ENCODE data around the gene PDZRN3. TPM values are rescaled to one million over a fixed set of nuclear protein-coding genes. Genes with fewer than 3 reads are reported as not detected.

PDZRN3 gene
- total RNA-seq, 2 donors from 2014 or later: 14.2 to 26.4 TPM

- DNase-seq (no peak), ATAC-seq (no peak)
- intact Hi-C loops (cut with DNase I, micrococcal nuclease): no loop called here
These were observed 205.4 kb downstream of the PDZRN3 start for GRCh38 chr3:73419179-73419803.

- DNase-seq (no peak), ATAC-seq (no peak)
- intact Hi-C loops (cut with DNase I, micrococcal nuclease): no loop called here
These were observed 206.1 kb downstream of the PDZRN3 start for GRCh38 chr3:73418681-73419080.

- no peak for ATAC-seq
- no peak for DNase-seq
- intact Hi-C loops (cut with DNase I, micrococcal nuclease): no loop called here
These were observed 209.6 kb downstream of the PDZRN3 start for GRCh38 chr3:73415118-73415517.

GRCh38 chr3:73413619-73414018 is 211.1 kb downstream of the PDZRN3 start:
- intact Hi-C loops (cut with DNase I, micrococcal nuclease): no loop called here
- DNase-seq (no peak), ATAC-seq (no peak)

- no peak for DNase-seq
- intact Hi-C loops (cut with DNase I, micrococcal nuclease): no loop called here
- peak; percentile 97 for ATAC-seq
These were observed 212.7 kb downstream of the PDZRN3 start for GRCh38 chr3:73411993-73412392.

GRCh38 chr3:73411545-73411944 is 213.2 kb downstream of the PDZRN3 start:
- intact Hi-C loops (cut with DNase I, micrococcal nuclease): no loop called here
- DNase-seq (peak in 1 of 2 donors; percentile 14), ATAC-seq (peak; percentile 74)

GRCh38 chr3:73409138-73409763 is 215.5 kb downstream of the PDZRN3 start:
- intact Hi-C loops (cut with DNase I, micrococcal nuclease): no loop called here
- no peak for DNase-seq
- no peak for ATAC-seq

GRCh38 chr3:73408634-73409033 is 216.1 kb downstream of the PDZRN3 start:
- ATAC-seq (no peak), DNase-seq (no peak)
- intact Hi-C loops (cut with DNase I, micrococcal nuclease): no loop called here

- DNase-seq: no peak
- ATAC-seq: no peak
- intact Hi-C loops (cut with DNase I, micrococcal nuclease): no loop called here
These were observed 217.2 kb downstream of the PDZRN3 start for GRCh38 chr3:73407577-73407976.

- intact Hi-C loops (cut with DNase I, micrococcal nuclease): no loop called here
- ATAC-seq: no peak
- no peak for DNase-seq
These were observed 218.9 kb downstream of the PDZRN3 start for GRCh38 chr3:73405853-73406252.

- DNase-seq (no peak), ATAC-seq (no peak)
- intact Hi-C loops (cut with DNase I, micrococcal nuclease): no loop called here
These were observed 219.7 kb downstream of the PDZRN3 start for GRCh38 chr3:73405000-73405399.

- ATAC-seq: no peak
- DNase-seq: no peak
- intact Hi-C loops (cut with DNase I, micrococcal nuclease): no loop called here
These were observed 220.3 kb downstream of the PDZRN3 start for GRCh38 chr3:73404435-73404834.

GRCh38 chr3:73403444-73403843 is 221.3 kb downstream of the PDZRN3 start:
- DNase-seq (no peak), ATAC-seq (no peak)
- intact Hi-C loops (cut with DNase I, micrococcal nuclease): no loop called here

GRCh38 chr3:73401616-73402279 is 223.0 kb downstream of the PDZRN3 start:
- intact Hi-C loops (cut with DNase I, micrococcal nuclease): no loop called here
- peak in 1 of 2 donors; percentile 55 for DNase-seq
- ATAC-seq: no peak

GRCh38 chr3:73401059-73401458 is 223.7 kb downstream of the PDZRN3 start:
- ATAC-seq: peak; percentile 36
- intact Hi-C loops (cut with DNase I, micrococcal nuclease): no loop called here
- no peak for DNase-seq

- DNase-seq (no peak), ATAC-seq (no peak)
- intact Hi-C loops (cut with DNase I, micrococcal nuclease): no loop called here
These were observed 225.0 kb downstream of the PDZRN3 start for GRCh38 chr3:73399666-73400253.

- ATAC-seq (no peak), DNase-seq (no peak)
- intact Hi-C loops (cut with DNase I, micrococcal nuclease): no loop called here
These were observed 225.6 kb downstream of the PDZRN3 start for GRCh38 chr3:73399106-73399505.

GRCh38 chr3:73398084-73398483 is 226.7 kb downstream of the PDZRN3 start:
- ATAC-seq: no peak
- no peak for DNase-seq
- intact Hi-C loops (cut with DNase I, micrococcal nuclease): no loop called here

- DNase-seq (no peak), ATAC-seq (no peak)
- intact Hi-C loops (cut with DNase I, micrococcal nuclease): no loop called here
These were observed 230.5 kb downstream of the PDZRN3 start for GRCh38 chr3:73394240-73394639.

GRCh38 chr3:73393005-73393404 is 231.7 kb downstream of the PDZRN3 start:
- intact Hi-C loops (cut with DNase I, micrococcal nuclease): no loop called here
- ATAC-seq: no peak
- no peak for DNase-seq
